Measurements from ENCODE around the gene TENT4B. TPM values are rescaled to one million over a fixed set of nuclear protein-coding genes. Genes with fewer than 3 reads are reported as not detected.

Gene TENT4B
- total RNA-seq, 1 donor from 2014 or later = 38.1 TPM

GRCh38 chr16:50273382-50273690 lies 120.2 kb downstream of the TENT4B start:
- Histone ChIP-seq H3K27ac (no peak overlapping the region), H3K4me1 (no peaks in the 10 kb centered on the region), H3K9me3 (no peaks in the 10 kb centered on the region), H3K36me3 (no peaks in the 10 kb centered on the region), H3K4me3 (no peak overlapping the region), H3K27me3 (no peaks in the 10 kb centered on the region)
- TF ChIP-seq, protein P1, sequence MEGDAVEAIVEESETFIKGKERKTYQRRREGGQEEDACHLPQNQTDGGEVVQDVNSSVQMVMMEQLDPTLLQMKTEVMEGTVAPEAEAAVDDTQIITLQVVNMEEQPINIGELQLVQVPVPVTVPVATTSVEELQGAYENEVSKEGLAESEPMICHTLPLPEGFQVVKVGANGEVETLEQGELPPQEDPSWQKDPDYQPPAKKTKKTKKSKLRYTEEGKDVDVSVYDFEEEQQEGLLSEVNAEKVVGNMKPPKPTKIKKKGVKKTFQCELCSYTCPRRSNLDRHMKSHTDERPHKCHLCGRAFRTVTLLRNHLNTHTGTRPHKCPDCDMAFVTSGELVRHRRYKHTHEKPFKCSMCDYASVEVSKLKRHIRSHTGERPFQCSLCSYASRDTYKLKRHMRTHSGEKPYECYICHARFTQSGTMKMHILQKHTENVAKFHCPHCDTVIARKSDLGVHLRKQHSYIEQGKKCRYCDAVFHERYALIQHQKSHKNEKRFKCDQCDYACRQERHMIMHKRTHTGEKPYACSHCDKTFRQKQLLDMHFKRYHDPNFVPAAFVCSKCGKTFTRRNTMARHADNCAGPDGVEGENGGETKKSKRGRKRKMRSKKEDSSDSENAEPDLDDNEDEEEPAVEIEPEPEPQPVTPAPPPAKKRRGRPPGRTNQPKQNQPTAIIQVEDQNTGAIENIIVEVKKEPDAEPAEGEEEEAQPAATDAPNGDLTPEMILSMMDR (IDR thresholded peaks at IDR 0.05) = no peak
- intact Hi-C loops (cut with DNase I) = no loop called here
- DNase-seq (ENCODE audit: low spot score in 2 of 2) = no peak

DNA sequence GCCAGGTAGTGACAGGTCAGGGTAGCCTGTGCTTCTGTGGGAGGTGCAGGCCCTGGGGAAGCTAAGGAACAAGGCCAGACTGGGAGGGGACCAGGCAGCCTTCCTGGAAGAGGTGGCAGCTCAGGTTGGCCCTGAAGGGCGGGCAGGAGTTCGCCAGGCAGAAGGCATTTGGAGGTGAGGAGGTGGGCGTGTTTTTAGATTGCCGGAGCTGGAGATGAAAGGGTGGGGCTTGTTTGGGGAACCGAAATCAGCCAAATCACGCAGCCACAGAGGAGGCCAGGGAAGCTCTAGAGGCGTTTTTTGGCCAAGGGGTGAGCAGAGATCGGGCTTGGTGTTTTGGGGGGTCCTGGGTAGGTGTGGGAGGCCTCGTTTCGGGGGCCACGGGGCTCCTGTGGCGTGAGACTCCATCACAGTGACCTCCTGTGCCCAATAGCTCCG lies 120.8 kb downstream of the TENT4B start:
- peak overlapping the region; percentile 40 to 53 for H3K27ac ChIP-seq
- TF ChIP-seq, protein P1 (IDR thresholded peaks at IDR 0.05) = no peak
- DNase-seq (ENCODE audit: low spot score in 2 of 2) = no peak

GRCh38 chr16:50274326-50275097 lies 121.4 kb downstream of the TENT4B start:
- Histone ChIP-seq H3K4me3 (peak overlapping the region in 1 of 2 donors; percentile 22), H3K27ac (peak overlapping the region; percentile 40 to 53), H3K27me3 (no peaks in the 10 kb centered on the region), H3K4me1 (no peaks in the 10 kb centered on the region), H3K36me3 (no peaks in the 10 kb centered on the region), H3K9me3 (no peaks in the 10 kb centered on the region)
- no peak for DNase-seq (ENCODE audit: low spot score in 2 of 2)
- intact Hi-C loops (cut with DNase I) = no loop called here
- TF ChIP-seq, protein P1 (IDR thresholded peaks at IDR 0.05) = no peak

More for the DNA sequence above, 120.8 kb downstream of the TENT4B start:
- Histone ChIP-seq H3K9me3 (no peaks in the 10 kb centered on the region), H3K36me3 (no peaks in the 10 kb centered on the region), H3K27me3 (no peaks in the 10 kb centered on the region), H3K4me3 (peak overlapping the region in 1 of 2 donors; percentile 22), H3K4me1 (no peaks in the 10 kb centered on the region)
- intact Hi-C loops (cut with DNase I) = no loop called here

- Histone ChIP-seq H3K27me3 (no peaks in the 10 kb centered on the region), H3K4me1 (no peaks in the 10 kb centered on the region), H3K36me3 (no peaks in the 10 kb centered on the region), H3K27ac (peak overlapping the region in 1 of 2 donors; percentile 53), H3K9me3 (no peaks in the 10 kb centered on the region), H3K4me3 (peak overlapping the region in 1 of 2 donors; percentile 22)
- intact Hi-C loops (cut with DNase I) = no loop called here
- DNase-seq (ENCODE audit: low spot score in 2 of 2) = no peak
- TF ChIP-seq, protein P1 (IDR thresholded peaks at IDR 0.05) = no peak
These were observed 122.0 kb downstream of the TENT4B start for GRCh38 chr16:50275098-50275415.

GRCh38 chr16:50275428-50276325 lies 122.6 kb downstream of the TENT4B start:
- TF ChIP-seq, protein P1 (IDR thresholded peaks at IDR 0.05) = no peak
- no peak for DNase-seq (ENCODE audit: low spot score in 2 of 2)
- no peak overlapping the region for H3K27ac ChIP-seq

More at GRCh38 chr16:50275428-50276325, 122.6 kb downstream of the TENT4B start:
- Histone ChIP-seq H3K4me1 (no peaks in the 10 kb centered on the region), H3K36me3 (no peaks in the 10 kb centered on the region), H3K9me3 (no peaks in the 10 kb centered on the region), H3K4me3 (no peak overlapping the region), H3K27me3 (no peaks in the 10 kb centered on the region)
- intact Hi-C loops (cut with DNase I) = no loop called here
